Glutamatergic neuron (in vitro differentiated cells): Measurements from ENCODE around the gene SNX32. TPM values are rescaled to one million over a fixed set of nuclear protein-coding genes. Genes with fewer than 3 reads are reported as not detected.

Experiments
- DNase-seq: peaks from one replicate; pipeline ENCODE4 v3.0.0; 2022
- H3K27ac Mint-ChIP-seq: one replicate; pipeline ENCODE4 v1.8.0; 2020; ENCODE audit warnings: mild to moderate bottlenecking, mixed read lengths, inconsistent platforms; ENCODE audit not compliant: unreplicated experiment
- H3K27me3 Mint-ChIP-seq: one replicate; pipeline ENCODE4 v1.8.0; 2020; ENCODE audit warnings: mild to moderate bottlenecking, moderate library complexity, mixed read lengths, inconsistent platforms; ENCODE audit not compliant: unreplicated experiment
- H3K36me3 Mint-ChIP-seq: one replicate; pipeline ENCODE4 v1.8.0; 2020; ENCODE audit warnings: mild to moderate bottlenecking, mixed read lengths, inconsistent platforms; ENCODE audit not compliant: unreplicated experiment
- H3K4me1 Mint-ChIP-seq: one replicate; pipeline ENCODE4 v1.8.0; 2020; ENCODE audit warnings: mild to moderate bottlenecking, low read depth, mixed read lengths, inconsistent platforms; ENCODE audit not compliant: unreplicated experiment
- H3K4me3 Mint-ChIP-seq: one replicate; pipeline ENCODE4 v1.8.0; 2020; ENCODE audit warnings: mild to moderate bottlenecking, mixed read lengths, inconsistent platforms; ENCODE audit not compliant: unreplicated experiment
- H3K9me3 Mint-ChIP-seq: one replicate; pipeline ENCODE4 v1.8.0; 2020; ENCODE audit warnings: mild to moderate bottlenecking, moderate library complexity, mixed read lengths, inconsistent platforms; ENCODE audit not compliant: unreplicated experiment
- total RNA-seq: library from RNA; stranded (reverse); fragmentation: NEBNext Ultra II Directional; extraction: Animal tissue kit (Norgen Biotek cat#: 25700); gene quantifications from one replicate; pipeline ENCODE4 v1.2.1, GENCODE V29; 2021; ENCODE audit not compliant: unreplicated experiment
- TF ChIP-seq, protein P1 (sequence below): fragments of 200-600 bp; sonication (generic); IDR thresholded peaks from one replicate; pipeline ENCODE4 v1.5.0; 2021; ENCODE audit not compliant: partially characterized antibody, unreplicated experiment

Gene SNX32
- total RNA-seq, 1 donor from 2014 or later, result 14.7 TPM

DNA sequence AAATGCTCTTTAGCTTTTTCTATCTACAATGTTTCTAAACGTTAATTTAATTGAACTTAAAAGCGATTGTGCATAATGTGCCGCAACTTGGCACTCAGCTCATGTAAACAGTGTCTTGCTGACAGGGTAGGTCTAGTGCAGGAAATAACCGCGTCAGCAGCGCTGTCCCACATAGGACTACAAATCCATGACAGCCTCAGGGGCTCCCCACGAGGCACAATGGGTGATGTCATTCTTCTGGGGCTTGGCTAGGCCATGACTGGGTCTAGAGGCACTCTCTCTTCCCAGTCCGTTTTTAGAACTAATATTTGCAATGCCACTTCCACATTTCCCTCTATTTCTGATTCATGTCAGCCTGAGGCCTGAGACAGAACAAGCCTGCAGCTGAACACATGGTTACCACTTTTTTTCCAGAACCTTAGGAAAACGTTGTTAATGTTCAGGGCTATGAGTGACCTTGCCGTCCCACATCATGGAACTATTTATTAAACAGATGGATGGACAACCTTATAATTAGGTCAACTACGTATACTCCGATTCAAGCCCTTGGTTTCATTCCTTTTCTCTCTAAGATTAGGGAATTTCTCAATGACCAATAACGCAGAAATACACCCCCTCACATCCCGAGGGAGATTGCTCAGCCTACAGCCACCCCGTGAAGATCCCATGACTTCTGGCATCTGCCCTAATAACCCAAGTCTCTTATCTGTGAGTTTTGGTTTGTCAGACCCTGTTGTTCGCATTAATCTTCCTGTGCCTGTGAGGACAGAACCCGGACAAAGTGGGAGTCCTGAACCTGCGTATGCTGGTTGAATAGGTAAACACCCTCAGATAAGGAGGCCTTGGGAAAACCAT, 19.4 kb upstream of the SNX32 start:
- Mint-ChIP-seq H3K4me3 (no peak overlapping the region), H3K27me3 (peaks cover 4% of the 10 kb centered on the region)

DNA sequence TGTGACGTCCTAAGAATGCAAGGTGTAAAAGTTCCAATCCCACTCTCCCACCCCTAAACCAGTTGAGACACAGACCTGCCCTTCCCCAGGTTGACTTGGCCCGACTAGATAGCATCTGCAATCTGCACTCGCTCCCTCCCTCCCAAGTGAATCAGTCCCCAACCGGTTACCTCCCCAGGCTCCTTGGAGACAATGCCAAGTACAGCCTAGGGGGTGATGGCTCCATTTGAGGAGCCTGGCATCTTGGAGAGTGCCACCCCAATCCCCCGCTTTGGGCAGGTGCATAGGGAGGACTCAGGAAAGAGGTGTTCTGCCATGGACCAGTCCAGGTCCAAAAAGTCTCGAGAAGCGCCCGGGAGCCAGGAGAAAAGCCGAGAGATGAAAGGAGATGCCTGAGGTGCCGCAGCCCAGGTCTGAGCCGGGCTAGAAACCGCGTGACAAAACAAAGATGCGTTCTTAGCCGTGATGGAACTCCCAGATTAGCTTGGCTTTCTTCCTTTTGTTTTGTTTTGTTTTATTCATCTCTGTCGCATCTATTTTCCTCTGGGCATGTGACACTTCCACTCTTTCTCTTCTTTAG, 18.7 kb upstream of the SNX32 start:
- TF ChIP-seq, protein P1, sequence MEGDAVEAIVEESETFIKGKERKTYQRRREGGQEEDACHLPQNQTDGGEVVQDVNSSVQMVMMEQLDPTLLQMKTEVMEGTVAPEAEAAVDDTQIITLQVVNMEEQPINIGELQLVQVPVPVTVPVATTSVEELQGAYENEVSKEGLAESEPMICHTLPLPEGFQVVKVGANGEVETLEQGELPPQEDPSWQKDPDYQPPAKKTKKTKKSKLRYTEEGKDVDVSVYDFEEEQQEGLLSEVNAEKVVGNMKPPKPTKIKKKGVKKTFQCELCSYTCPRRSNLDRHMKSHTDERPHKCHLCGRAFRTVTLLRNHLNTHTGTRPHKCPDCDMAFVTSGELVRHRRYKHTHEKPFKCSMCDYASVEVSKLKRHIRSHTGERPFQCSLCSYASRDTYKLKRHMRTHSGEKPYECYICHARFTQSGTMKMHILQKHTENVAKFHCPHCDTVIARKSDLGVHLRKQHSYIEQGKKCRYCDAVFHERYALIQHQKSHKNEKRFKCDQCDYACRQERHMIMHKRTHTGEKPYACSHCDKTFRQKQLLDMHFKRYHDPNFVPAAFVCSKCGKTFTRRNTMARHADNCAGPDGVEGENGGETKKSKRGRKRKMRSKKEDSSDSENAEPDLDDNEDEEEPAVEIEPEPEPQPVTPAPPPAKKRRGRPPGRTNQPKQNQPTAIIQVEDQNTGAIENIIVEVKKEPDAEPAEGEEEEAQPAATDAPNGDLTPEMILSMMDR, result no peak
- peaks cover 5% of the 10 kb centered on the region for H3K36me3 Mint-ChIP-seq
- H3K4me1 Mint-ChIP-seq, result peaks cover 24% of the 10 kb centered on the region
- no peak overlapping the region for H3K4me3 Mint-ChIP-seq
- H3K27me3 Mint-ChIP-seq, result peaks cover 4% of the 10 kb centered on the region
- no peak overlapping the region for H3K27ac Mint-ChIP-seq
- H3K9me3 Mint-ChIP-seq, result peaks cover 13% of the 10 kb centered on the region
- DNase-seq, result no peak

More for the DNA sequence above, 19.4 kb upstream of the SNX32 start:
- peak overlapping the region; percentile 48 for H3K27ac Mint-ChIP-seq
- no peak for DNase-seq
- peaks cover 24% of the 10 kb centered on the region for H3K4me1 Mint-ChIP-seq
- peaks cover 5% of the 10 kb centered on the region for H3K36me3 Mint-ChIP-seq
- TF ChIP-seq, protein P1, result no peak
- H3K9me3 Mint-ChIP-seq, result peaks cover 14% of the 10 kb centered on the region

DNA sequence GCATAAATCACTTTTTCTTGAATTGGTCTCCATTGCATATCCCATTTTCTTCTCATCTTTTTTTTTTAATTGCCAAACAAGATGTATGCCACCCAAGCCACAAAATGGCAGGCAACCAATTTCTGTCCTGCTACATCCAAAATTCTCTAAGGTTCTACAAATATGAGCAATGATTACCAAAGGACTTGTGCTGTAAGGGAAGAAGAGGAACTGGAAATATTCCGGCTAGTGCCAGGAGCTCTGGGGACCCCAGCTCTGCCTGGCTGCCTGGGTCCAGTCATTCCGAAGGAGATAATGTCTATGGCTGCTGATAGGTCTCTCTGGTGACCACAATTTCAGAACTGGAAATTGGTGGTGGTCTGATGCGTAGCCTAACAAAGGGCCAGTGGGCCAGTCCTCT, 17.1 kb upstream of the SNX32 start:
- Mint-ChIP-seq H3K4me3 (peak overlapping the region; percentile 83), H3K9me3 (peaks cover 7% of the 10 kb centered on the region), H3K4me1 (peaks cover 17% of the 10 kb centered on the region), H3K27ac (no peak overlapping the region), H3K36me3 (peaks cover 5% of the 10 kb centered on the region), H3K27me3 (peaks cover 4% of the 10 kb centered on the region)
- TF ChIP-seq, protein P1, result no peak
- no peak for DNase-seq

DNA sequence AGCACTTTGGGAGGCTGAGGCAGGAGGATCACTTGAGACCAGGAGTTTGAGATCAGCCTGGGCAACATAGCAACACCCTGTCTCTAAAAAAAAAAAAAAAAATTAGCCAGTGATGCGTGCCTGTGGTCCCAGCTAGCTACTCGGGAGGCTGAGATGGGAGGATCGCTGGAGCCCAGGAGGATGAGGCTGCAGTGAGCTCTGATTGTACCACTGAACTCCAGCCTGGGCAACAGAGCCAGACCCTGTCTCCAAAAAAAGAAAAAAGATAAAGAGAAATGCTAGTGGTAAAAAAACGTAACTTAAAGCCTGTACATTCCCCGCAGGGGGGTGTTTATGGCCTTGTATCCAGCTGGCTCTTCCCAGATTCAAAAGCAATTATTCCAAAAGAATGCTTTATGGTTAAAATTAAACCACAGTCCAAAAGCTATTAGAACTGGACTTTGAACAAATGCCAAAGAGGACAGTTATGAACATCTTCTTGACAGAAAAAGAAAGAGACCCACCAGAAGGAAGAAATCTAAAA, 16.4 kb upstream of the SNX32 start:
- Mint-ChIP-seq H3K27me3 (no peaks in the 10 kb centered on the region), H3K36me3 (peaks cover 5% of the 10 kb centered on the region), H3K4me1 (peaks cover 10% of the 10 kb centered on the region), H3K27ac (peak overlapping the region; percentile 62), H3K9me3 (peaks cover 6% of the 10 kb centered on the region), H3K4me3 (peak overlapping the region; percentile 83)
- TF ChIP-seq, protein P1, result no peak
- DNase-seq, result no peak
